IPS-18a (cell line): Measurements from ENCODE around the gene FIGNL1.
A peak's percentile ranks its signal among the peaks of the same experiment; 100 is the strongest.

Experiments
- H3K27ac ChIP-seq: one replicate; pipeline ENCODE4 v1.5.1; 2013; ENCODE audit warnings: low read length
- H3K27me3 ChIP-seq: one replicate; pipeline ENCODE4 v1.6.1; 2013; ENCODE audit warnings: mild to moderate bottlenecking, low read length; ENCODE audit not compliant: control insufficient read depth, insufficient read depth
- H3K36me3 ChIP-seq: one replicate; pipeline ENCODE4 v1.6.1; 2013; ENCODE audit warnings: low read depth, low read length; ENCODE audit not compliant: control insufficient read depth
- H3K4me1 ChIP-seq: one replicate; pipeline ENCODE4 v1.6.1; 2013; ENCODE audit warnings: low read depth, low read length; ENCODE audit not compliant: control insufficient read depth
- H3K4me3 ChIP-seq: one replicate; pipeline ENCODE4 v1.5.1; 2013; ENCODE audit warnings: low read length
- H3K9ac ChIP-seq: one replicate; pipeline ENCODE4 v1.6.1; 2013; ENCODE audit warnings: mild to moderate bottlenecking, low read length, moderate library complexity
- H3K9me3 ChIP-seq: one replicate; pipeline ENCODE4 v1.6.1; 2013; ENCODE audit warnings: low read depth, low read length; ENCODE audit not compliant: control insufficient read depth

FIGNL1 gene

DNA sequence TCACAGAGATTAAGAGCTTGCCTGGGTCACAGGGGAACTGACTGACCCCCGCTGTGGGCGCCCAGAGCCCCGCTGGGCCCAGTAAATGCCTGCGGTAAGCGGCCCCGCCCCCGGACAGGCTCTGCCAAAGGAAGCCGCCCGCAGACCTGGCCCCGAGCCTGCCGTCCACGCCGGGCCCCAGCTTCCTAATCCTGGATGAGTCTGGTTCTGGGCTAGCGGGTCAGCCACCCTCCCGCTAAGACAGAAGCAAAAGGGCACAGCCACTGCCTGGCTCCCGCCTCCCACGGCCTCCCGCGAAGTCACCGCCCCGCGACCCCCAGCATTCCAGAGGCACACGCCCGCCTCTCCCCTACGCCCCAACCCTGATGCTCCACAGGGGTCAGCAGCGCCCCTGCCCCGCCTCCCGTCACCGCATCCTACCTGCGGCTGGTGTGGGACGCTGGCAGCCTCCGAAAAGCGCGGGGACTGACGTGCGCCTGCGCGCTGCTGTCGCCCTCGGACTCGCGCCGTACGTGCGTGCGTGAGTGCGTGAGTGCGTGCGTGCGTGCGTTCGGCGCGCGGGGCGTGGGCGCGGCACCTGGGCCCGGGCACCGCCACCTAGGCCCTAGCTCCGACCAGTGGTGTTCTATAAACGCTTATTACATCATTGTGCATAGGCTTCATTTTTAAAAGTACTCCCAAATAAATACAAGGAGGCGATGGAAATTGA is at the start of gene FIGNL1:
Gene FIGNL1 (minus strand): TSS at position 470 of the 709 bp plus-strand sequence. CDS start 3,063 bp downstream, outside the sequence.
- H3K4me1 ChIP-seq = peaks cover 8% of the 10 kb centered on the region
- peak within 1 kb of the TSS; percentile 52 for H3K4me3 ChIP-seq
- H3K9ac ChIP-seq = peak within 1 kb of the TSS; percentile 31
- peaks cover 7% of the 10 kb centered on the region for H3K36me3 ChIP-seq
- no peak within 1 kb of the TSS for H3K27ac ChIP-seq
- no peaks in the 10 kb centered on the region for H3K9me3 ChIP-seq
- H3K27me3 ChIP-seq = peaks cover 6% of the 10 kb centered on the region

DNA sequence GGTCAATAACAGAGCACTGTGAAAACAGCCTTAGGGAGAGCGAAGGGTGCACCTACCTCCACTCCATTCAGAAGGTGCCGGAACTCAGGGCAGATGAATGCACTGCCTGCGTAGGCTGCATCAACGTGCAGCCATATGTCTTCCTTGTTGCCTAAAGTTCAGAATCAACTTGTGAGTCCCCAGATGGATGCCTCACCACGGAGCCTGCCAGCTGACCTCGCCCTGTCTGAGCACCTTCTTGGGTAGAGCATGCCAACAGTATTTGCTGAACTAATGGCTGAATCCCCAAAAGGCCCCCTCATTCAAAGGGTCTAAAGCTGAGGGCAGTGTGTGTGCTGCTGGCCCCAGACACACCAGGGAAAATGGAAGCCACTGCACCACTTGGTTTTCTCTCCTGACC is 48.9 kb upstream of the FIGNL1 start:
- Histone ChIP-seq H3K9me3 (no peaks in the 10 kb centered on the region), H3K4me3 (no peak overlapping the region), H3K4me1 (no peaks in the 10 kb centered on the region), H3K27ac (no peak overlapping the region), H3K27me3 (no peaks in the 10 kb centered on the region), H3K36me3 (no peaks in the 10 kb centered on the region), H3K9ac (no peak overlapping the region)

GRCh38 chr7:50497968-50498367 is 47.8 kb upstream of the FIGNL1 start:
- H3K9ac ChIP-seq = no peak overlapping the region
- H3K27me3 ChIP-seq = no peaks in the 10 kb centered on the region
- no peak overlapping the region for H3K4me3 ChIP-seq
- H3K4me1 ChIP-seq = no peaks in the 10 kb centered on the region
- H3K9me3 ChIP-seq = no peaks in the 10 kb centered on the region
- no peak overlapping the region for H3K27ac ChIP-seq
- no peaks in the 10 kb centered on the region for H3K36me3 ChIP-seq

- H3K27ac ChIP-seq = no peak overlapping the region
Observed at GRCh38 chr7:50497068-50497642, 47.0 kb upstream of the FIGNL1 start.

GRCh38 chr7:50496569-50496968 is 46.4 kb upstream of the FIGNL1 start:
- H3K4me1 ChIP-seq = no peaks in the 10 kb centered on the region
- H3K36me3 ChIP-seq = no peaks in the 10 kb centered on the region
- H3K9ac ChIP-seq = no peak overlapping the region
- no peaks in the 10 kb centered on the region for H3K9me3 ChIP-seq
- H3K27ac ChIP-seq = no peak overlapping the region
- H3K4me3 ChIP-seq = no peak overlapping the region
- H3K27me3 ChIP-seq = no peaks in the 10 kb centered on the region

More at GRCh38 chr7:50497068-50497642, 47.0 kb upstream of the FIGNL1 start:
- Histone ChIP-seq H3K36me3 (no peaks in the 10 kb centered on the region), H3K4me1 (no peaks in the 10 kb centered on the region), H3K27me3 (no peaks in the 10 kb centered on the region), H3K9me3 (no peaks in the 10 kb centered on the region), H3K4me3 (no peak overlapping the region), H3K9ac (no peak overlapping the region)

DNA sequence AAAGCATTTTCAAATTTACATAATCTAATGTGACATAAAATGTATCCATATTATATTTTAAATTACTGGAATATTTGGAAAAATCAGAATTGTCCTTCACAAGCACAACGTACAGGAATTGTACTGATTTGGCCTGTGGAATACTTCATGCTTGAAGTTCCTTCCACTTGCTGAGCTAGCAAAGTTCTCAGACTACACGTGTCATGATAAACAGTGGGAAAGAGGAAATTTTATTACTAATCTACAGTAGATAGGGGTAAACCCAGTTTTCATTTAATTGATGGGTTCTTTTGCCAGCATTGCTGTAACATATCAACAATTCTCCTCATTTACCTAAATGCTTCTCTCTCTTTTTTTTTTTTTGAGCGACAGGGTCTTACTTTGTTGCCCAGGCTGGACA is 45.6 kb upstream of the FIGNL1 start:
- no peak overlapping the region for H3K4me3 ChIP-seq
- H3K4me1 ChIP-seq = no peaks in the 10 kb centered on the region
- no peak overlapping the region for H3K9ac ChIP-seq
- no peaks in the 10 kb centered on the region for H3K27me3 ChIP-seq
- H3K9me3 ChIP-seq = no peaks in the 10 kb centered on the region
- no peak overlapping the region for H3K27ac ChIP-seq
- H3K36me3 ChIP-seq = no peaks in the 10 kb centered on the region

DNA sequence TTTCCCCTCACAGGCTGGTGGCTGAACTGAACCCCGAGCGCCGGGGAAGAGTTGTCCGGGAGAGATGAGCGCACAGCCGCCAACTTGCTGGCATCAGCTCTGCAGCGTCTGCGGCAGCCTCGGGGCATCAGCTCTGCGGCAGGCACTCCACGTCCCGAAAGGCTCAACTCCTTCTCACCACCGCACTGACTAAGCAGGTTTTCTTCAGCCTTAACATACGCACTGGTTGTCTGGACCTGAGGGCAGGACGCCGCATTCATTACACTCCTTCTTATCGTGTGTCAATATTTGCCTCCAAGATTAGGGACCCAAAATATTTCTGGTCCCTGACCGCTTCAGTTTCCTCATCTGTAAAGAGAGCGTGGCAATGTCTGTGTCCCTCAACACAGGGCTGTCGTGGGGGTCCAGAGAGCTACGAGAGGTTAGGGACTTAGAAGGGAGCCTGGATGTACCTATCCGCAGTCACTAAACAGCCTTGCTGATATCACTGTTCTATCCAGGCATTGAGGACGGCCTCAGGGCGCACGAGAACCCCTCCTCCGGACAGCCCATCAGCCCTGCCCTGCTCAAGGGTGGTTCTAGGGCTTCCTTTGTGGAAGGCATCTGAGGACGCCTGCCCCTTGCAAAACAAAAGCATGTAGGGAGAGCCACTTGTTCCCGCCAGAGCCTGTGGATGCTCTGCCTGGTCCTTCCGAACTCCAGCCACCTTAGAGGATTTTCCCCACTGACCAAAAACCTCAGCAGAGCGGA is 42.8 kb upstream of the FIGNL1 start:
- Histone ChIP-seq H3K4me3 (no peak overlapping the region), H3K27ac (no peak overlapping the region), H3K36me3 (no peaks in the 10 kb centered on the region), H3K9ac (no peak overlapping the region), H3K27me3 (no peaks in the 10 kb centered on the region), H3K4me1 (no peaks in the 10 kb centered on the region), H3K9me3 (peaks cover 7% of the 10 kb centered on the region)

GRCh38 chr7:50491943-50492342 is 41.8 kb upstream of the FIGNL1 start:
- no peaks in the 10 kb centered on the region for H3K4me1 ChIP-seq
- no peak overlapping the region for H3K27ac ChIP-seq
- no peak overlapping the region for H3K9ac ChIP-seq
- H3K36me3 ChIP-seq = no peaks in the 10 kb centered on the region
- peaks cover 7% of the 10 kb centered on the region for H3K9me3 ChIP-seq
- H3K4me3 ChIP-seq = no peak overlapping the region
- no peaks in the 10 kb centered on the region for H3K27me3 ChIP-seq

DNA sequence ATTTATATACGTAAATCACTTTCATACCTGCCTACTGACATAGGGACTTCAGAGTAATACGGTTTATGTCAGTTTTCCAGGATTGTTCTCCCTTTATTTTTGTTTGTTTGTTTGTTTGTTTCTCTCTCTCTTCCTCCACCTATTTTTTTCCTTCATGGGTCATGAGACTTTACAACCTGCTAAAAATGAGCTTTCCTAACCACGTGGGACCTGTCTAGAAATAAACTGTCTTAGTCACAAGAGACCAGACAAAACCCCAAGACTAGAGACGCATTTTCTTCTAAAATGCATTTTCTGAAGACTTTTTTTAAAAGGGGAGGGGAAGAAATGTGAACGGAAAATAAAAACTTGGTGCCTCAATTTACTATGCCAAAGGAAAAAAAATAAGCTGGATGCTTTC is 41.1 kb upstream of the FIGNL1 start:
- Histone ChIP-seq H3K4me3 (no peak overlapping the region), H3K36me3 (no peaks in the 10 kb centered on the region), H3K9me3 (peaks cover 7% of the 10 kb centered on the region), H3K27me3 (no peaks in the 10 kb centered on the region), H3K27ac (no peak overlapping the region), H3K4me1 (no peaks in the 10 kb centered on the region), H3K9ac (no peak overlapping the region)

GRCh38 chr7:50488379-50488778 is 38.2 kb upstream of the FIGNL1 start:
- Histone ChIP-seq H3K27ac (no peak overlapping the region), H3K4me3 (no peak overlapping the region), H3K9ac (no peak overlapping the region), H3K27me3 (no peaks in the 10 kb centered on the region), H3K4me1 (no peaks in the 10 kb centered on the region), H3K36me3 (no peaks in the 10 kb centered on the region), H3K9me3 (peaks cover 7% of the 10 kb centered on the region)

DNA sequence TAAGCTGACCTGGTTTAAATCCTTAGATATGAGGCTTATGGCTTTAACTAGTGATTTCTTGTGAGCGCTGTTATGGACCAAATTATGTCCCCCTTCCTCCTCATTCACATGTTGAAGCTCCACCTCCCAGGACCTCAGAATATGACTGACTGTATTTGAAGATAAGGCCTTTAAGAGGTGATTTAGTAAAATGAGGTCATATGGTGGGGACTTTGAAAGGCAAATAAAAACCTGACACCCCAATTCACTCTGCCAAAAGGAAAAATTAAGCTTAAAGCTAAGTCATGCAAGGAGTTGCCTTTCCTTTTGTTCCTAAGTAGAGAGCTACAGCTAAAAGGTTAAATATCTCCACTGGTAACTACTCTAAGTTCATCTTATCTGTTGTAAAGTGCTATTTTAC is 36.4 kb upstream of the FIGNL1 start:
- Histone ChIP-seq H3K27ac (no peak overlapping the region), H3K4me3 (no peak overlapping the region), H3K4me1 (no peaks in the 10 kb centered on the region), H3K9ac (no peak overlapping the region), H3K27me3 (no peaks in the 10 kb centered on the region), H3K9me3 (peaks cover 7% of the 10 kb centered on the region), H3K36me3 (no peaks in the 10 kb centered on the region)
